GM23248 (cell line): ENCODE data around the gene MARF1. TPM values are rescaled to one million over a fixed set of nuclear protein-coding genes. Genes with fewer than 3 reads are reported as not detected.
A peak's percentile ranks its signal among the peaks of the same experiment; 100 is the strongest.

Source experiments
- DNase-seq: peaks from one replicate; pipeline ENCODE4 v3.0.0-alpha.2; 2015
- H2AFZ ChIP-seq: fragments of 200-600 bp; sonication (generic); 2 replicates; pipeline ENCODE4 v1.6.1; 2016; ENCODE audit warnings: antibody characterized with exemption
- H3F3A ChIP-seq: fragments of 200-600 bp; sonication (generic); 2 replicates; pipeline ENCODE4 v1.6.1; 2016; ENCODE audit warnings: mild to moderate bottlenecking, antibody characterized with exemption, mixed run types; ENCODE audit not compliant: insufficient read depth
- H3K27ac ChIP-seq: fragments of 200-600 bp; sonication (generic); 2 replicates; pipeline ENCODE4 v1.5.1; 2016; ENCODE audit warnings: mild to moderate bottlenecking
- H3K27me3 ChIP-seq: fragments of 200-600 bp; sonication (generic); replicated peaks from 2 replicates; pipeline ENCODE4 v1.6.1; 2016; ENCODE audit warnings: mild to moderate bottlenecking; ENCODE audit not compliant: insufficient read depth
- H3K36me3 ChIP-seq: fragments of 200-600 bp; sonication (generic); 2 replicates; pipeline ENCODE4 v1.6.1; 2016; ENCODE audit warnings: low read depth, mild to moderate bottlenecking
- H3K4me1 ChIP-seq: fragments of 200-600 bp; sonication (generic); 2 replicates; pipeline ENCODE4 v1.6.1; 2016; ENCODE audit warnings: mild to moderate bottlenecking; ENCODE audit not compliant: insufficient read depth
- H3K4me2 ChIP-seq: fragments of 200-600 bp; sonication (generic); one replicate; pipeline ENCODE4 v1.6.1; 2016; ENCODE audit warnings: mild to moderate bottlenecking; ENCODE audit not compliant: unreplicated experiment
- H3K4me3 ChIP-seq: fragments of 200-600 bp; sonication (generic); 2 replicates; pipeline ENCODE4 v1.5.1; 2016; ENCODE audit warnings: mild to moderate bottlenecking
- H3K79me2 ChIP-seq: fragments of 200-600 bp; sonication (generic); 2 replicates; pipeline ENCODE4 v1.6.1; 2016; ENCODE audit warnings: mild to moderate bottlenecking; ENCODE audit not compliant: insufficient read depth
- H3K9ac ChIP-seq: fragments of 200-600 bp; sonication (generic); 2 replicates; pipeline ENCODE4 v1.6.1; 2016; ENCODE audit warnings: mild to moderate bottlenecking
- H3K9me2 ChIP-seq: fragments of 200-600 bp; sonication (generic); 2 replicates; pipeline ENCODE4 v1.6.1; 2016; ENCODE audit warnings: mixed run types, mild to moderate bottlenecking, moderate library complexity; ENCODE audit not compliant: insufficient read depth
- H3K9me3 ChIP-seq: fragments of 200-600 bp; sonication (generic); one replicate; pipeline ENCODE4 v1.6.1; 2017; ENCODE audit warnings: low read depth
- H4K20me1 ChIP-seq: fragments of 200-600 bp; sonication (generic); 2 replicates; pipeline ENCODE4 v1.6.0; 2016; ENCODE audit not compliant: insufficient read depth
- EZH2 ChIP-seq: fragments of 200-600 bp; sonication (generic); IDR thresholded peaks from 2 replicates; pipeline ENCODE4 v1.6.1; 2018; ENCODE audit warnings: antibody characterized with exemption, mild to moderate bottlenecking; ENCODE audit not compliant: insufficient read depth, poor library complexity, severe bottlenecking
- WGBS, 2 experiments: methylation state at CpG; one replicate each; pipeline ENCODE4 v1.1.6; 2015 to 2017; ENCODE audit warnings: low lambda C conversion rate in 2 of 2, low coverage in 1 of 2; ENCODE audit errors: missing lambda C conversion rate in 2 of 2; 5-methylcytosine and 5-hydroxymethylcytosine counted together
- in situ Hi-C: fragments of 300-500 bp; cut with MboI; formaldehyde crosslinking; loops from 2 replicates; pipeline ENCODE4 v1.15.0; 2020
- microRNA counts: library from miRNA; unstranded; fragments of <30 nt; microRNA quantifications from one replicate; lab custom pipeline; 2016
- polyA plus RNA-seq: library from polyadenylated mRNA; unstranded; fragments of >200 nt; fragmentation: Nextera tagmentation; extraction: Ambion mirVana; gene quantifications from 2 replicates; pipeline ENCODE4 v1.2.1, GENCODE V29; 2016
- total RNA-seq: library from RNA; depleted of rRNA; stranded (reverse); fragments of >200 nt; shearing (Covaris generic); gene quantifications from 2 replicates; pipeline ENCODE4 v1.2.3, GENCODE V29; 2014; rRNA removed

The MARF1 gene
- total and polyA plus RNA-seq, 2 experiments from 2014 or later: 9.2 to 20.1 TPM

DNA sequence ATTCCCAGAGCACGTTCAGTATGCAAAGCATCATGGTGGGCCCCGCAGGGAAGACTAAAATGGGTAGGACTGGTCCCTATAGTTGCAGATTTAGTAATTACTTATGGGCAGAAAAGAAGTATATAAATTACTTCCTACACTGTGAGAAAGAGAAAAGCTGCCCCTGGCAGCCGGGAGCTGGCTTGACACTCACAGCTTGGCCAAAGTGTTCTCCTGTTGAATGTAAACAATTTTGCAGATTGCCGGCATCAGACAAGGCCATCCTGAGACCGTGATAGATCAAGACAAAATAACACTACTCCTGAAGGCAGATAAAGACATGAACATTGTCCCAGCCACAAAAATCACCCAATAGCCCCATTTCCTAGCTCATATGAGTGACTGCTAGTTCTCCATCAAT, 98.5 kb downstream of the MARF1 start:
- Histone ChIP-seq H3K9me3 (no peaks in the 10 kb centered on the region), H3K36me3 (peaks cover 4% of the 10 kb centered on the region; the same call in 1 of the 2 replicates), H3K27ac (no peak overlapping the region), H3F3A (0 out of 2 replicates have a peak, but pooled peaks cover 6% of the 10 kb centered on the region), H3K79me2 (peaks cover 32% of the 10 kb centered on the region), H3K4me3 (no peak overlapping the region), H4K20me1 (no peaks in the 10 kb centered on the region; the same call in 1 of the 2 replicates), H3K4me1 (peaks cover 9% of the 10 kb centered on the region), H2AFZ (no peak overlapping the region), H3K27me3 (no peaks in the 10 kb centered on the region), H3K9me2 (no peaks in the 10 kb centered on the region), H3K9ac (no peak overlapping the region), H3K4me2 (no peak overlapping the region)
- in situ Hi-C loops: no loop called here
- TF ChIP-seq EZH2: no peak
- no peak for DNase-seq
- 54 to 62% methylated on average over 5 of the region's 5 CpGs for WGBS, 2 experiments

MicroRNAs within 50 kb of the gene (microRNA counts, 767-probe panel; counts per million panel counts)
- microRNA hsa-miR-484 (lab: Ali Mortazavi, UCI): 447 counts per million, percentile 86 among the panel's probes with 10 or more counts

Other genes with a start within 250 kb of the MARF1 start
- gene MPV17L, start 247.4 kb downstream of the MARF1 start, total RNA-seq: 0.54 and 2.8 TPM in 2 replicates
- 0.91 and 1.4 TPM in 2 replicates for gene MPV17L, start 247.4 kb downstream of the MARF1 start, polyA plus RNA-seq
- gene BMERB1, start 208.6 kb downstream of the MARF1 start, total RNA-seq: 62.3 and 94.1 TPM in 2 replicates
- gene BMERB1, start 208.6 kb downstream of the MARF1 start, polyA plus RNA-seq: 55.2 and 56.3 TPM in 2 replicates
- gene NDE1, start 7.1 kb upstream of the MARF1 start, total RNA-seq: 27.6 and 31.2 TPM in 2 replicates
- 33.6 and 37.8 TPM in 2 replicates for gene NDE1, start 7.1 kb upstream of the MARF1 start, polyA plus RNA-seq
- gene MYH11, start 213.9 kb upstream of the MARF1 start, total RNA-seq: not detected in 2 replicates
- gene MYH11, start 213.9 kb upstream of the MARF1 start, polyA plus RNA-seq: 0.15 and 0.79 TPM in 2 replicates
- gene CEP20, start 245.4 kb upstream of the MARF1 start, total RNA-seq: 60.3 and 63.9 TPM in 2 replicates
- 53.8 and 56.1 TPM in 2 replicates for gene CEP20, start 245.4 kb upstream of the MARF1 start, polyA plus RNA-seq